HL-60 (cell line): Measurements from ENCODE around the gene TTC28.

ENCODE experiments used
- GABPA ChIP-seq: IDR thresholded peaks from 2 replicates; pipeline ENCODE4 v1.6.1; 2012; ENCODE audit warnings: low read depth
- POLR2AphosphoS5 ChIP-seq: IDR thresholded peaks from 2 replicates; pipeline ENCODE4 v1.6.1; 2012; ENCODE audit warnings: low read depth
- REST ChIP-seq: IDR thresholded peaks from 2 replicates; pipeline ENCODE4 v1.6.1; 2012; ENCODE audit warnings: low read depth; ENCODE audit not compliant: insufficient replicate concordance
- TF ChIP-seq, protein P1 (sequence below): IDR thresholded peaks from one replicate; pipeline ENCODE4 v1.5.1; 2011; ENCODE audit warnings: low read length, control low read depth, inconsistent platforms; ENCODE audit not compliant: insufficient read depth

- TF ChIP-seq, protein P1, sequence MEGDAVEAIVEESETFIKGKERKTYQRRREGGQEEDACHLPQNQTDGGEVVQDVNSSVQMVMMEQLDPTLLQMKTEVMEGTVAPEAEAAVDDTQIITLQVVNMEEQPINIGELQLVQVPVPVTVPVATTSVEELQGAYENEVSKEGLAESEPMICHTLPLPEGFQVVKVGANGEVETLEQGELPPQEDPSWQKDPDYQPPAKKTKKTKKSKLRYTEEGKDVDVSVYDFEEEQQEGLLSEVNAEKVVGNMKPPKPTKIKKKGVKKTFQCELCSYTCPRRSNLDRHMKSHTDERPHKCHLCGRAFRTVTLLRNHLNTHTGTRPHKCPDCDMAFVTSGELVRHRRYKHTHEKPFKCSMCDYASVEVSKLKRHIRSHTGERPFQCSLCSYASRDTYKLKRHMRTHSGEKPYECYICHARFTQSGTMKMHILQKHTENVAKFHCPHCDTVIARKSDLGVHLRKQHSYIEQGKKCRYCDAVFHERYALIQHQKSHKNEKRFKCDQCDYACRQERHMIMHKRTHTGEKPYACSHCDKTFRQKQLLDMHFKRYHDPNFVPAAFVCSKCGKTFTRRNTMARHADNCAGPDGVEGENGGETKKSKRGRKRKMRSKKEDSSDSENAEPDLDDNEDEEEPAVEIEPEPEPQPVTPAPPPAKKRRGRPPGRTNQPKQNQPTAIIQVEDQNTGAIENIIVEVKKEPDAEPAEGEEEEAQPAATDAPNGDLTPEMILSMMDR = no peak
- no peak for TF ChIP-seq POLR2AphosphoS5
- no peak for TF ChIP-seq REST
- no peak for TF ChIP-seq GABPA
Observed at GRCh38 chr22:28379951-28380350, 299.7 kb downstream of the TTC28 start.
